K562 (cell line): ENCODE data around the gene API5. TPM values are rescaled to one million over a fixed set of nuclear protein-coding genes. Genes with fewer than 3 reads are reported as not detected.
A peak's percentile ranks its signal among the peaks of the same experiment; 100 is the strongest.

ENCODE experiments used
- CHD1 ChIP-seq: fragments of 200-600 bp; sonication (generic); IDR thresholded peaks from one replicate; pipeline ENCODE4 v1.6.1; 2012; ENCODE audit warnings: mild to moderate bottlenecking, moderate library complexity, low read length, inconsistent platforms
- DLX4 ChIP-seq: fragments of 250-450 bp; sonication (Bioruptor Pico); IDR thresholded peaks from 2 replicates; pipeline ENCODE4 v1.6.1; 2021; ENCODE audit warnings: mild to moderate bottlenecking
- E2F8 ChIP-seq: fragments of 450-650 bp; IDR thresholded peaks from 2 replicates; pipeline ENCODE4 v1.7.1; 2018; ENCODE audit warnings: mild to moderate bottlenecking, low read depth; ENCODE audit not compliant: partially characterized antibody
- ELF4 ChIP-seq: fragments of 450-650 bp; formaldehyde crosslinking; IDR thresholded peaks from 2 replicates; pipeline ENCODE4 v1.4.0; 2022; ENCODE audit warnings: missing genetic modification characterization
- FOXJ3 ChIP-seq: sonication (generic); formaldehyde crosslinking; IDR thresholded peaks from 2 replicates; pipeline ENCODE4 v1.4.0; 2020; ENCODE audit warnings: mild to moderate bottlenecking, missing genetic modification reagents
- FOXO4 ChIP-seq: fragments of 450-650 bp; formaldehyde crosslinking; IDR thresholded peaks from 2 replicates; pipeline ENCODE4 v1.4.0; 2020; ENCODE audit warnings: mild to moderate bottlenecking, moderate library complexity
- MXD1 ChIP-seq: fragments of 250-450 bp; sonication (Bioruptor Pico); IDR thresholded peaks from 2 replicates; pipeline ENCODE4 v1.8.0; 2021; ENCODE audit warnings: borderline replicate concordance, mild to moderate bottlenecking, moderate library complexity; ENCODE audit not compliant: poor library complexity, severe bottlenecking
- PHB ChIP-seq: fragments of 250-450 bp; sonication (Bioruptor Pico); IDR thresholded peaks from 2 replicates; pipeline ENCODE4 v1.5.0; 2021
- ZBTB40 ChIP-seq, 2 experiments: fragments of 450-650 bp in 1 of 2; sonication (generic) in 1 of 2; formaldehyde crosslinking in 1 of 2; IDR thresholded peaks; 2 replicates each; pipeline versions ENCODE4 v1.7.1 to v1.9.0; 2016 to 2022; ENCODE audit warnings: inconsistent platforms in 1 of 2, mild to moderate bottlenecking in 1 of 2, missing genetic modification reagents in 1 of 2
- ZNF143 ChIP-seq: sonication (generic); formaldehyde crosslinking; IDR thresholded peaks from 2 replicates; pipeline ENCODE4 v1.9.0; 2022; ENCODE audit warnings: mild to moderate bottlenecking, missing genetic modification reagents
- ZNF165 ChIP-seq: fragments of 250-450 bp; sonication (Bioruptor Pico); IDR thresholded peaks from 2 replicates; pipeline ENCODE4 v1.4.0; 2020; ENCODE audit warnings: borderline replicate concordance
- ZNF232 ChIP-seq: sonication (generic); formaldehyde crosslinking; IDR thresholded peaks from 2 replicates; pipeline ENCODE4 v1.8.0; 2022; ENCODE audit warnings: mild to moderate bottlenecking, missing genetic modification reagents
- polyA plus RNA-seq, 8 experiments: library from polyadenylated mRNA; depleted of rRNA in 4 of 8; stranded (reverse) in 5 of 8; unstranded in 3 of 8; fragments of >200 nt; fragmentation: Nextera tagmentation in 2 of 8; fragmentation: Illumina TruSeq in 1 of 8; extraction: Ambion mirVana in 2 of 8; extraction: Trizol in 1 of 8; gene quantifications; 2 replicates each; pipeline versions ENCODE4 v1.2.1 to v1.2.3, GENCODE V29; 2011 to 2014; ENCODE audit warnings: inconsistent platforms in 1 of 8, missing spikeins in 1 of 8
- total RNA-seq, 7 experiments: library from RNA; depleted of rRNA in 6 of 7; stranded (reverse); fragments of >200 nt in 6 of 7; fragmentation: Illumina TruSeq in 2 of 7; extraction: Trizol in 2 of 7; gene quantifications; 2 replicates each; pipeline versions ENCODE4 v1.2.1 to v1.2.3, GENCODE V29; 2011 to 2021; ENCODE audit warnings: low replicate concordance in 1 of 7

Gene API5
- total and polyA plus RNA-seq, 9 of the 15 experiments (the other 6 are each of a cell fraction or from before 2014, with no cell fraction given), result 59.8 to 146 (median 123) TPM

- TF ChIP-seq ZBTB40 (IDR thresholded peaks at IDR 0.05), result peak; percentile 96
- TF ChIP-seq ZBTB40 (CRISPR knock-in tag; IDR thresholded peaks at IDR 0.05), result no peak
- 0 out of 2 replicates have a peak, but pooled peaks have one; percentile 38 for TF ChIP-seq ZNF232 (CRISPR knock-in tag)
- TF ChIP-seq DLX4 (CRISPR knock-in tag), result no peak
- TF ChIP-seq FOXO4 (CRISPR knock-in tag), result no peak
- 0 out of 2 replicates have a peak, but pooled peaks have one; percentile 76 for TF ChIP-seq ELF4 (CRISPR knock-in tag)
- TF ChIP-seq PHB, result peak; percentile 61; the same call in 1 of the 2 replicates
- TF ChIP-seq MXD1 (CRISPR knock-in tag), result no peak
- TF ChIP-seq ZNF143 (CRISPR knock-in tag), result no peak
- TF ChIP-seq FOXJ3 (CRISPR knock-in tag), result no peak
- TF ChIP-seq CHD1, result peak; percentile 52
- TF ChIP-seq ZNF165 (CRISPR knock-in tag), result no peak
- TF ChIP-seq E2F8, result peak; percentile 68
These were observed 47.1 kb downstream of the API5 start, which contains the start of gene TTC17 (continued) for GRCh38 chr11:43358801-43359421.
